ENCODE data around the gene PIK3C2B.

Gene PIK3C2B

GRCh38 chr1:204466416-204467405 is 27.9 kb downstream of the PIK3C2B start:
- Histone ChIP-seq H3K36me3 (ENCODE audit: control insufficient read depth, insufficient read depth, low read length) (peaks cover 4% of the 10 kb centered on the region), H3K27me3 (replicated peaks; ENCODE audit: control insufficient read depth, insufficient read depth, low read length) (no peaks in the 10 kb centered on the region), H3K4me3 (replicated peaks; ENCODE audit: low read depth, low read length) (no peak overlapping the region)
- no peak for TF ChIP-seq CTCF (IDR thresholded peaks at IDR 0.05; ENCODE audit: insufficient read depth, low read length, poor library complexity, severe bottlenecking)
- DNase-seq (ENCODE audit: extremely low read depth, insufficient read length) = no peak

- no peaks in the 10 kb centered on the region for H3K27me3 ChIP-seq (replicated peaks; ENCODE audit: control insufficient read depth, insufficient read depth, low read length)
- no peak for TF ChIP-seq CTCF (IDR thresholded peaks at IDR 0.05; ENCODE audit: insufficient read depth, low read length, poor library complexity, severe bottlenecking)
- no peak overlapping the region for H3K4me3 ChIP-seq (replicated peaks; ENCODE audit: low read depth, low read length)
- peak; percentile 73 for DNase-seq (ENCODE audit: extremely low read depth, insufficient read length)
- peaks cover 4% of the 10 kb centered on the region for H3K36me3 ChIP-seq (ENCODE audit: control insufficient read depth, insufficient read depth, low read length)
These were observed 28.8 kb downstream of the PIK3C2B start for GRCh38 chr1:204465546-204466415.

DNA sequence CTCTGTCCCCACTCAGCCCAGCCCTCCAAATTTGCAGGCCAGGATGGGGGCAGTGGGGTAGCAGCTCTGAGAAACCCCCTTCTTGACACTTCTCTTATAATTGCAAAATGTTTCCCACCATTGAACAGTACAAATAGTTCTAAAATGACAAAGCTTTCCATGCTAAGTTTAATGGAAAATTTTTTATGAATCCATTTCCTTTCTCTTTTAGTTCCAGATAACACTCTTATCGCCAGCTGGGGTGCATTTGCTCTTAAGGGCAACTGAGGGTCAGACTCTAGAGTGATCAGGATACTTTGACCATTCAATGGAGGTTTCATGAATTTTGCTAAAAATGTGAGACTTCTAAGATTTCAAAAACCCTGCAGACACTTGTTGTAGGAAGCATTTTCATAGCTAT is 29.9 kb downstream of the PIK3C2B start:
- peaks cover 6% of the 10 kb centered on the region for H3K36me3 ChIP-seq (ENCODE audit: control insufficient read depth, insufficient read depth, low read length)
- no peaks in the 10 kb centered on the region for H3K27me3 ChIP-seq (replicated peaks; ENCODE audit: control insufficient read depth, insufficient read depth, low read length)
- DNase-seq (ENCODE audit: extremely low read depth, insufficient read length) = no peak
- H3K4me3 ChIP-seq (replicated peaks; ENCODE audit: low read depth, low read length) = no peak overlapping the region
- TF ChIP-seq CTCF (IDR thresholded peaks at IDR 0.05; ENCODE audit: insufficient read depth, low read length, poor library complexity, severe bottlenecking) = no peak

DNA sequence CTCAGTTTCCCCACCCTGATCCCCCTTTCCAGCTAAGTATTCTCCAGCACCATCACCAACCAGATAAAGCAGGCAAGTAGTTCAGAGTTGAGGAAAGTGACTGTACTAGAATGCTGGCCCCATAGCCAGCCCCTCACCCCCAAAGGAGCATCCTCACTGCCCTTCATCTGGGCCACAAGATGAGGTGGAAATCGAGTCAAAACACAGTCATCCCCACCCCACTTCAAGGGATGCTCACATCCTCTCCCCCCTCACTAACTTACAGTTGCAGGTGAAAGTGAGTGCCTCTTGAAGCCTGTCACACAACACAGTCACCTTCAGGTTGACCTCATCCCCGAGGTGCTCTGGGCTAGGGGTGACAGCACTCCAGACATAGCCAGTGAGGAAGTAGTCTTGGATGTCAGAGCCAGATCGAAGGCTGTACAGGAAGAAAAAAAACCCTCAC is 30.4 kb downstream of the PIK3C2B start:
- DNase-seq (ENCODE audit: extremely low read depth, insufficient read length) = no peak
- Histone ChIP-seq H3K4me3 (replicated peaks; ENCODE audit: low read depth, low read length) (no peak overlapping the region), H3K36me3 (ENCODE audit: control insufficient read depth, insufficient read depth, low read length) (peaks cover 6% of the 10 kb centered on the region), H3K27me3 (replicated peaks; ENCODE audit: control insufficient read depth, insufficient read depth, low read length) (no peaks in the 10 kb centered on the region)
- TF ChIP-seq CTCF (IDR thresholded peaks at IDR 0.05; ENCODE audit: insufficient read depth, low read length, poor library complexity, severe bottlenecking) = no peak

- no peak for TF ChIP-seq CTCF (IDR thresholded peaks at IDR 0.05; ENCODE audit: insufficient read depth, low read length, poor library complexity, severe bottlenecking)
- H3K27me3 ChIP-seq (replicated peaks; ENCODE audit: control insufficient read depth, insufficient read depth, low read length) = no peaks in the 10 kb centered on the region
- H3K4me3 ChIP-seq (replicated peaks; ENCODE audit: low read depth, low read length) = no peak overlapping the region
- no peak for DNase-seq (ENCODE audit: extremely low read depth, insufficient read length)
- peaks cover 6% of the 10 kb centered on the region for H3K36me3 ChIP-seq (ENCODE audit: control insufficient read depth, insufficient read depth, low read length)
These were observed 31.2 kb downstream of the PIK3C2B start for GRCh38 chr1:204463125-204464060.

Measured in GM06990 (cell line).